Glutamatergic neuron (in vitro differentiated cells): ENCODE results near the gene STEAP2. TPM values are rescaled to one million over a fixed set of nuclear protein-coding genes. Genes with fewer than 3 reads are reported as not detected.

Source experiments
- DNase-seq: peaks from one replicate; pipeline ENCODE4 v3.0.0; 2022
- H3K27ac Mint-ChIP-seq: one replicate; pipeline ENCODE4 v1.8.0; 2020; ENCODE audit warnings: mild to moderate bottlenecking, mixed read lengths, inconsistent platforms; ENCODE audit not compliant: unreplicated experiment
- H3K27me3 Mint-ChIP-seq: one replicate; pipeline ENCODE4 v1.8.0; 2020; ENCODE audit warnings: mild to moderate bottlenecking, moderate library complexity, mixed read lengths, inconsistent platforms; ENCODE audit not compliant: unreplicated experiment
- H3K36me3 Mint-ChIP-seq: one replicate; pipeline ENCODE4 v1.8.0; 2020; ENCODE audit warnings: mild to moderate bottlenecking, mixed read lengths, inconsistent platforms; ENCODE audit not compliant: unreplicated experiment
- H3K4me1 Mint-ChIP-seq: one replicate; pipeline ENCODE4 v1.8.0; 2020; ENCODE audit warnings: mild to moderate bottlenecking, low read depth, mixed read lengths, inconsistent platforms; ENCODE audit not compliant: unreplicated experiment
- H3K4me3 Mint-ChIP-seq: one replicate; pipeline ENCODE4 v1.8.0; 2020; ENCODE audit warnings: mild to moderate bottlenecking, mixed read lengths, inconsistent platforms; ENCODE audit not compliant: unreplicated experiment
- H3K9me3 Mint-ChIP-seq: one replicate; pipeline ENCODE4 v1.8.0; 2020; ENCODE audit warnings: mild to moderate bottlenecking, moderate library complexity, mixed read lengths, inconsistent platforms; ENCODE audit not compliant: unreplicated experiment
- CTCF ChIP-seq: fragments of 200-600 bp; sonication (generic); IDR thresholded peaks from one replicate; pipeline ENCODE4 v1.5.0; 2021; ENCODE audit not compliant: partially characterized antibody, unreplicated experiment
- total RNA-seq: library from RNA; stranded (reverse); fragmentation: NEBNext Ultra II Directional; extraction: Animal tissue kit (Norgen Biotek cat#: 25700); gene quantifications from one replicate; pipeline ENCODE4 v1.2.1, GENCODE V29; 2021; ENCODE audit not compliant: unreplicated experiment

STEAP2 gene
- total RNA-seq, 1 donor from 2014 or later = 0.59 TPM

GRCh38 chr7:90238022-90238421, 26.5 kb downstream of the STEAP2 start:
- H3K9me3 Mint-ChIP-seq = no peaks in the 10 kb centered on the region
- H3K4me1 Mint-ChIP-seq = no peaks in the 10 kb centered on the region
- no peak overlapping the region for H3K4me3 Mint-ChIP-seq
- H3K27ac Mint-ChIP-seq = no peak overlapping the region
- no peak for TF ChIP-seq CTCF
- no peak for DNase-seq
- H3K36me3 Mint-ChIP-seq = no peaks in the 10 kb centered on the region
- H3K27me3 Mint-ChIP-seq = no peaks in the 10 kb centered on the region

GRCh38 chr7:90238583-90238982, 27.0 kb downstream of the STEAP2 start:
- DNase-seq = no peak
- Mint-ChIP-seq H3K9me3 (no peaks in the 10 kb centered on the region), H3K36me3 (no peaks in the 10 kb centered on the region), H3K27ac (no peak overlapping the region), H3K4me3 (no peak overlapping the region), H3K27me3 (no peaks in the 10 kb centered on the region), H3K4me1 (no peaks in the 10 kb centered on the region)
- no peak for TF ChIP-seq CTCF

- Mint-ChIP-seq H3K9me3 (no peaks in the 10 kb centered on the region), H3K36me3 (no peaks in the 10 kb centered on the region), H3K4me1 (no peaks in the 10 kb centered on the region), H3K27me3 (no peaks in the 10 kb centered on the region), H3K27ac (no peak overlapping the region), H3K4me3 (no peak overlapping the region)
- TF ChIP-seq CTCF = no peak
- no peak for DNase-seq
Measured at GRCh38 chr7:90239050-90239449, 27.5 kb downstream of the STEAP2 start.

GRCh38 chr7:90239625-90240228, 28.2 kb downstream of the STEAP2 start:
- H3K27ac Mint-ChIP-seq = no peak overlapping the region
- H3K9me3 Mint-ChIP-seq = no peaks in the 10 kb centered on the region
- H3K36me3 Mint-ChIP-seq = no peaks in the 10 kb centered on the region
- TF ChIP-seq CTCF = no peak
- no peaks in the 10 kb centered on the region for H3K4me1 Mint-ChIP-seq
- no peak overlapping the region for H3K4me3 Mint-ChIP-seq
- H3K27me3 Mint-ChIP-seq = no peaks in the 10 kb centered on the region
- DNase-seq = no peak

GRCh38 chr7:90242369-90243168, 31.0 kb downstream of the STEAP2 start:
- no peaks in the 10 kb centered on the region for H3K4me1 Mint-ChIP-seq
- no peak overlapping the region for H3K4me3 Mint-ChIP-seq
- peaks cover 5% of the 10 kb centered on the region for H3K9me3 Mint-ChIP-seq
- no peak for DNase-seq
- TF ChIP-seq CTCF = no peak
- H3K27ac Mint-ChIP-seq = no peak overlapping the region
- H3K36me3 Mint-ChIP-seq = no peaks in the 10 kb centered on the region
- peaks cover 5% of the 10 kb centered on the region for H3K27me3 Mint-ChIP-seq
